Adipocyte (in vitro differentiated cells): ENCODE data around the gene CREB5.

ENCODE experiments used
- DNase-seq: peaks from one replicate; pipeline ENCODE4 v3.0.0-alpha.2; 2015; ENCODE audit warnings: low read depth
- H3K27me3 ChIP-seq: replicated peaks from 2 replicates; pipeline ENCODE4 v1.7.0; 2013; ENCODE audit warnings: mild to moderate bottlenecking, low read length, moderate library complexity; ENCODE audit not compliant: control insufficient read depth, insufficient read depth
- H3K36me3 ChIP-seq: 2 replicates; pipeline ENCODE4 v1.7.0; 2013; ENCODE audit warnings: low read length, mild to moderate bottlenecking, moderate library complexity; ENCODE audit not compliant: control insufficient read depth, insufficient read depth, severe bottlenecking
- H3K4me1 ChIP-seq: 2 replicates; pipeline ENCODE4 v1.7.0; 2013; ENCODE audit warnings: mild to moderate bottlenecking, low read length, moderate library complexity; ENCODE audit not compliant: control insufficient read depth, insufficient read depth
- H3K4me3 ChIP-seq: 2 replicates; pipeline ENCODE4 v1.7.0; 2013; ENCODE audit warnings: mild to moderate bottlenecking, low read length, moderate library complexity
- H3K9ac ChIP-seq: 2 replicates; pipeline ENCODE4 v1.7.0; 2013; ENCODE audit warnings: mild to moderate bottlenecking, low read length, moderate library complexity
- H3K9me3 ChIP-seq: 2 replicates; pipeline ENCODE4 v1.7.0; 2013; ENCODE audit warnings: mild to moderate bottlenecking, low read length, moderate library complexity; ENCODE audit not compliant: control insufficient read depth

The CREB5 gene

GRCh38 chr7:28517206-28517605 is 104.9 kb downstream of the CREB5 start:
- Histone ChIP-seq H3K9ac (no peak overlapping the region), H3K9me3 (no peaks in the 10 kb centered on the region), H3K27me3 (no peaks in the 10 kb centered on the region), H3K4me1 (peaks cover 28% of the 10 kb centered on the region), H3K4me3 (no peak overlapping the region), H3K36me3 (no peaks in the 10 kb centered on the region)
- no peak for DNase-seq

- H3K36me3 ChIP-seq = no peaks in the 10 kb centered on the region
- no peak overlapping the region for H3K9ac ChIP-seq
- H3K9me3 ChIP-seq = no peaks in the 10 kb centered on the region
- H3K4me3 ChIP-seq = no peak overlapping the region
- no peaks in the 10 kb centered on the region for H3K27me3 ChIP-seq
- peaks cover 28% of the 10 kb centered on the region for H3K4me1 ChIP-seq
- no peak for DNase-seq
These were observed 105.3 kb downstream of the CREB5 start for GRCh38 chr7:28517606-28518005.

- H3K9me3 ChIP-seq = no peaks in the 10 kb centered on the region
- H3K4me1 ChIP-seq = peaks cover 28% of the 10 kb centered on the region
- no peak for DNase-seq
- no peaks in the 10 kb centered on the region for H3K27me3 ChIP-seq
- H3K36me3 ChIP-seq = no peaks in the 10 kb centered on the region
- no peak overlapping the region for H3K4me3 ChIP-seq
- H3K9ac ChIP-seq = no peak overlapping the region
These were observed 108.0 kb downstream of the CREB5 start for GRCh38 chr7:28520074-28521015.

GRCh38 chr7:28524978-28525377 is 112.7 kb downstream of the CREB5 start:
- H3K9me3 ChIP-seq = no peaks in the 10 kb centered on the region
- no peak overlapping the region for H3K9ac ChIP-seq
- no peaks in the 10 kb centered on the region for H3K36me3 ChIP-seq
- peaks cover 29% of the 10 kb centered on the region for H3K4me1 ChIP-seq
- no peak overlapping the region for H3K4me3 ChIP-seq
- DNase-seq = no peak
- no peaks in the 10 kb centered on the region for H3K27me3 ChIP-seq

GRCh38 chr7:28528899-28529298 is 116.6 kb downstream of the CREB5 start:
- no peak overlapping the region for H3K9ac ChIP-seq
- H3K4me3 ChIP-seq = no peak overlapping the region
- H3K4me1 ChIP-seq = peaks cover 26% of the 10 kb centered on the region
- H3K36me3 ChIP-seq = no peaks in the 10 kb centered on the region
- DNase-seq = no peak
- no peaks in the 10 kb centered on the region for H3K27me3 ChIP-seq
- H3K9me3 ChIP-seq = peaks cover 3% of the 10 kb centered on the region

- Histone ChIP-seq H3K36me3 (no peaks in the 10 kb centered on the region), H3K9ac (no peak overlapping the region), H3K9me3 (peaks cover 3% of the 10 kb centered on the region), H3K4me3 (no peak overlapping the region), H3K27me3 (no peaks in the 10 kb centered on the region), H3K4me1 (peaks cover 35% of the 10 kb centered on the region)
- DNase-seq = no peak
These were observed 117.4 kb downstream of the CREB5 start for GRCh38 chr7:28529755-28530154.

- Histone ChIP-seq H3K27me3 (no peaks in the 10 kb centered on the region), H3K4me1 (peaks cover 35% of the 10 kb centered on the region), H3K4me3 (no peak overlapping the region), H3K9ac (no peak overlapping the region), H3K36me3 (no peaks in the 10 kb centered on the region), H3K9me3 (peaks cover 3% of the 10 kb centered on the region)
- DNase-seq = no peak
These were observed 118.0 kb downstream of the CREB5 start for GRCh38 chr7:28530175-28530802.

- peaks cover 3% of the 10 kb centered on the region for H3K9me3 ChIP-seq
- H3K9ac ChIP-seq = no peak overlapping the region
- peaks cover 35% of the 10 kb centered on the region for H3K4me1 ChIP-seq
- H3K27me3 ChIP-seq = no peaks in the 10 kb centered on the region
- H3K4me3 ChIP-seq = no peak overlapping the region
- no peak for DNase-seq
- no peaks in the 10 kb centered on the region for H3K36me3 ChIP-seq
These were observed 118.5 kb downstream of the CREB5 start for GRCh38 chr7:28530803-28531175.

- peaks cover 3% of the 10 kb centered on the region for H3K9me3 ChIP-seq
- DNase-seq = no peak
- no peaks in the 10 kb centered on the region for H3K36me3 ChIP-seq
- H3K4me3 ChIP-seq = no peak overlapping the region
- peaks cover 35% of the 10 kb centered on the region for H3K4me1 ChIP-seq
- no peak overlapping the region for H3K9ac ChIP-seq
- H3K27me3 ChIP-seq = no peaks in the 10 kb centered on the region
These were observed 119.0 kb downstream of the CREB5 start for GRCh38 chr7:28531291-28531690.

GRCh38 chr7:28532181-28532580 is 119.9 kb downstream of the CREB5 start:
- Histone ChIP-seq H3K36me3 (no peaks in the 10 kb centered on the region), H3K9me3 (peaks cover 3% of the 10 kb centered on the region), H3K4me1 (peaks cover 35% of the 10 kb centered on the region), H3K4me3 (no peak overlapping the region), H3K9ac (no peak overlapping the region), H3K27me3 (no peaks in the 10 kb centered on the region)
- no peak for DNase-seq

- H3K36me3 ChIP-seq = no peaks in the 10 kb centered on the region
- peaks cover 35% of the 10 kb centered on the region for H3K4me1 ChIP-seq
- H3K9me3 ChIP-seq = peaks cover 3% of the 10 kb centered on the region
- no peaks in the 10 kb centered on the region for H3K27me3 ChIP-seq
- H3K4me3 ChIP-seq = no peak overlapping the region
- no peak for DNase-seq
- no peak overlapping the region for H3K9ac ChIP-seq
These were observed 120.9 kb downstream of the CREB5 start for GRCh38 chr7:28533267-28533666.
